ENCODE results near the gene FAM120AOS. TPM values are rescaled to one million over a fixed set of nuclear protein-coding genes. Genes with fewer than 3 reads are reported as not detected.

FAM120AOS gene
- total RNA-seq, 1 experiment from 2014 or later = 36.0 TPM

DNA sequence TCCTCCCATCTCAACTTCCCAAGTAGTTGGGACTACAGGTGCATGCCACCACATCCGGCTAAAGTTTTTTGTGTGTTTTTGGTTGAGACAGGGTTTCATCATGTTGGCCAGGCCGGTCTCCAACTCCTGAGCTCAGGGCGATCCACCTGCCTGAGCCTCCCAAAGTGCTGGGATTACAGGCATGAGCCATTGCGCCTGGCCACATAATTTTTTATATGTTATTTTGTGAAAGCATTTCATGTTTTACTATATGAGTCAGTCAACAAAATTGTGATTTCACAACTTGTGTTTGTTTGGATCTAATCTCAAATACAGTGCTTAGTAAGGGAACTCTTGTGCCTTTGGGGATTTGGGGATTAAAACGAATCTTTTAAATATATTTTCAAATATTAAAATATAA is 20.0 kb upstream of the FAM120AOS start:
- no peak overlapping the region for H3K27ac ChIP-seq (ENCODE audit: low read length)
- H3K36me3 ChIP-seq (ENCODE audit: control insufficient read depth, insufficient read depth, low read length) = no peaks in the 10 kb centered on the region; the same call in 1 of the 2 replicates
- H3K27me3 ChIP-seq (ENCODE audit: control insufficient read depth, insufficient read depth, low read length) = no peaks in the 10 kb centered on the region
- no peak overlapping the region for H3K4me3 ChIP-seq (ENCODE audit: low read depth in 2 of 2, low read length in 2 of 2)
- POLR2A ChIA-PET = no interaction called here
- TF ChIP-seq SIN3A (IDR thresholded peaks at IDR 0.05; ENCODE audit: borderline replicate concordance, insufficient read depth, low read depth, low read length) (no peak), POLR2AphosphoS5 (IDR thresholded peaks at IDR 0.05; ENCODE audit: low read depth, low read length) (no peak), TCF7L2 (IDR thresholded peaks at IDR 0.05; ENCODE audit: low read depth, low read length) (no peak)
- TF ChIP-seq, protein P1, sequence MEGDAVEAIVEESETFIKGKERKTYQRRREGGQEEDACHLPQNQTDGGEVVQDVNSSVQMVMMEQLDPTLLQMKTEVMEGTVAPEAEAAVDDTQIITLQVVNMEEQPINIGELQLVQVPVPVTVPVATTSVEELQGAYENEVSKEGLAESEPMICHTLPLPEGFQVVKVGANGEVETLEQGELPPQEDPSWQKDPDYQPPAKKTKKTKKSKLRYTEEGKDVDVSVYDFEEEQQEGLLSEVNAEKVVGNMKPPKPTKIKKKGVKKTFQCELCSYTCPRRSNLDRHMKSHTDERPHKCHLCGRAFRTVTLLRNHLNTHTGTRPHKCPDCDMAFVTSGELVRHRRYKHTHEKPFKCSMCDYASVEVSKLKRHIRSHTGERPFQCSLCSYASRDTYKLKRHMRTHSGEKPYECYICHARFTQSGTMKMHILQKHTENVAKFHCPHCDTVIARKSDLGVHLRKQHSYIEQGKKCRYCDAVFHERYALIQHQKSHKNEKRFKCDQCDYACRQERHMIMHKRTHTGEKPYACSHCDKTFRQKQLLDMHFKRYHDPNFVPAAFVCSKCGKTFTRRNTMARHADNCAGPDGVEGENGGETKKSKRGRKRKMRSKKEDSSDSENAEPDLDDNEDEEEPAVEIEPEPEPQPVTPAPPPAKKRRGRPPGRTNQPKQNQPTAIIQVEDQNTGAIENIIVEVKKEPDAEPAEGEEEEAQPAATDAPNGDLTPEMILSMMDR (IDR thresholded peaks at IDR 0.05) = no peak
- TF ChIP-seq, protein P2, sequence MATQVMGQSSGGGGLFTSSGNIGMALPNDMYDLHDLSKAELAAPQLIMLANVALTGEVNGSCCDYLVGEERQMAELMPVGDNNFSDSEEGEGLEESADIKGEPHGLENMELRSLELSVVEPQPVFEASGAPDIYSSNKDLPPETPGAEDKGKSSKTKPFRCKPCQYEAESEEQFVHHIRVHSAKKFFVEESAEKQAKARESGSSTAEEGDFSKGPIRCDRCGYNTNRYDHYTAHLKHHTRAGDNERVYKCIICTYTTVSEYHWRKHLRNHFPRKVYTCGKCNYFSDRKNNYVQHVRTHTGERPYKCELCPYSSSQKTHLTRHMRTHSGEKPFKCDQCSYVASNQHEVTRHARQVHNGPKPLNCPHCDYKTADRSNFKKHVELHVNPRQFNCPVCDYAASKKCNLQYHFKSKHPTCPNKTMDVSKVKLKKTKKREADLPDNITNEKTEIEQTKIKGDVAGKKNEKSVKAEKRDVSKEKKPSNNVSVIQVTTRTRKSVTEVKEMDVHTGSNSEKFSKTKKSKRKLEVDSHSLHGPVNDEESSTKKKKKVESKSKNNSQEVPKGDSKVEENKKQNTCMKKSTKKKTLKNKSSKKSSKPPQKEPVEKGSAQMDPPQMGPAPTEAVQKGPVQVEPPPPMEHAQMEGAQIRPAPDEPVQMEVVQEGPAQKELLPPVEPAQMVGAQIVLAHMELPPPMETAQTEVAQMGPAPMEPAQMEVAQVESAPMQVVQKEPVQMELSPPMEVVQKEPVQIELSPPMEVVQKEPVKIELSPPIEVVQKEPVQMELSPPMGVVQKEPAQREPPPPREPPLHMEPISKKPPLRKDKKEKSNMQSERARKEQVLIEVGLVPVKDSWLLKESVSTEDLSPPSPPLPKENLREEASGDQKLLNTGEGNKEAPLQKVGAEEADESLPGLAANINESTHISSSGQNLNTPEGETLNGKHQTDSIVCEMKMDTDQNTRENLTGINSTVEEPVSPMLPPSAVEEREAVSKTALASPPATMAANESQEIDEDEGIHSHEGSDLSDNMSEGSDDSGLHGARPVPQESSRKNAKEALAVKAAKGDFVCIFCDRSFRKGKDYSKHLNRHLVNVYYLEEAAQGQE (IDR thresholded peaks at IDR 0.05; ENCODE audit: insufficient read depth in 1 of 2, low read depth in 2 of 2, low read length in 1 of 2) = no peak
- intact Hi-C loops (cut with micrococcal nuclease; ENCODE audit: unreplicated experiment) = no loop called here
- CTCF ChIA-PET = interaction anchor here (0.6 kb wide), 1 partner anchor 19 kb away, joined by 17 read pairs; no protein-coding TSS in a partner anchor
- peaks cover 8% of the 10 kb centered on the region for H3K4me1 ChIP-seq (ENCODE audit: control insufficient read depth, insufficient read depth, low read length)
- no peaks in the 10 kb centered on the region for H3K9me3 ChIP-seq (ENCODE audit: control insufficient read depth, insufficient read depth, low read depth, low read length)
- ATAC-seq (no peak), DNase-seq (ENCODE audit: low read depth, low spot score) (no peak)
- in situ Hi-C loops (cut with HindIII; ENCODE audit: low pct_unique_long_range_greater_than_20kb, low sequenced_read_pairs) = no loop called here
- BruUV-seq (replicated peaks) = no TSS peak

DNA sequence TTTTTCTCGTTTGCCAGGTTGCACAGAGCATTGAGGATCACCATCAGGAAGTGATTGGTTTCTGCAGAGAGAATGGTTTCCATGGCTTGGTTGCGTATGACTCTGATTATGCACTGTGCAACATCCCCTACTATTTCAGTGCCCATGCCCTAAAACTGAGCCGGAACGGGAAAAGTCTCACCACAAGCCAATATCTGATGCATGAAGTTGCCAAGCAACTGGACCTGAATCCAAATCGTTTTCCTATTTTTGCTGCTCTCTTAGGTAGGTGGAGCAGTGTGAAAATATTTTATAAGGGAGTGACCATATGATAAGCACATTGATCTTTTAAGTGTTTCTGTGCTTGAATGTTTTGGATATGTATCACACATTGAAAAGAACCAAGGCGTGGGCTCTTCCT is 17.7 kb upstream of the FAM120AOS start:
- ATAC-seq (no peak), DNase-seq (ENCODE audit: low read depth, low spot score) (no peak)
- no TSS peak for BruUV-seq (replicated peaks)
- intact Hi-C loops (cut with micrococcal nuclease; ENCODE audit: unreplicated experiment) = no loop called here
- TF ChIP-seq, protein P1 (IDR thresholded peaks at IDR 0.05) = no peak
- no peak for TF ChIP-seq SIN3A (IDR thresholded peaks at IDR 0.05; ENCODE audit: borderline replicate concordance, insufficient read depth, low read depth, low read length)
- TF ChIP-seq TCF7L2 (IDR thresholded peaks at IDR 0.05; ENCODE audit: low read depth, low read length) = no peak
- TF ChIP-seq, protein P2 (IDR thresholded peaks at IDR 0.05; ENCODE audit: insufficient read depth in 1 of 2, low read depth in 2 of 2, low read length in 1 of 2) = no peak
- TF ChIP-seq POLR2AphosphoS5 (IDR thresholded peaks at IDR 0.05; ENCODE audit: low read depth, low read length) = no peak
- CTCF ChIA-PET = no interaction called here
- POLR2A ChIA-PET = no interaction called here
- H3K27ac ChIP-seq (ENCODE audit: low read length) = no peak overlapping the region
- H3K4me1 ChIP-seq (ENCODE audit: control insufficient read depth, insufficient read depth, low read length) = peaks cover 21% of the 10 kb centered on the region
- in situ Hi-C loops (cut with HindIII; ENCODE audit: low pct_unique_long_range_greater_than_20kb, low sequenced_read_pairs) = no loop called here
- no peaks in the 10 kb centered on the region for H3K27me3 ChIP-seq (ENCODE audit: control insufficient read depth, insufficient read depth, low read length)
- H3K36me3 ChIP-seq (ENCODE audit: control insufficient read depth, insufficient read depth, low read length) = no peaks in the 10 kb centered on the region; the same call in 1 of the 2 replicates
- no peak overlapping the region for H3K4me3 ChIP-seq (ENCODE audit: low read depth in 2 of 2, low read length in 2 of 2)
- no peaks in the 10 kb centered on the region for H3K9me3 ChIP-seq (ENCODE audit: control insufficient read depth, insufficient read depth, low read depth, low read length)
